Measurements from ENCODE around the gene CHST8.

- TF ChIP-seq, protein P1, sequence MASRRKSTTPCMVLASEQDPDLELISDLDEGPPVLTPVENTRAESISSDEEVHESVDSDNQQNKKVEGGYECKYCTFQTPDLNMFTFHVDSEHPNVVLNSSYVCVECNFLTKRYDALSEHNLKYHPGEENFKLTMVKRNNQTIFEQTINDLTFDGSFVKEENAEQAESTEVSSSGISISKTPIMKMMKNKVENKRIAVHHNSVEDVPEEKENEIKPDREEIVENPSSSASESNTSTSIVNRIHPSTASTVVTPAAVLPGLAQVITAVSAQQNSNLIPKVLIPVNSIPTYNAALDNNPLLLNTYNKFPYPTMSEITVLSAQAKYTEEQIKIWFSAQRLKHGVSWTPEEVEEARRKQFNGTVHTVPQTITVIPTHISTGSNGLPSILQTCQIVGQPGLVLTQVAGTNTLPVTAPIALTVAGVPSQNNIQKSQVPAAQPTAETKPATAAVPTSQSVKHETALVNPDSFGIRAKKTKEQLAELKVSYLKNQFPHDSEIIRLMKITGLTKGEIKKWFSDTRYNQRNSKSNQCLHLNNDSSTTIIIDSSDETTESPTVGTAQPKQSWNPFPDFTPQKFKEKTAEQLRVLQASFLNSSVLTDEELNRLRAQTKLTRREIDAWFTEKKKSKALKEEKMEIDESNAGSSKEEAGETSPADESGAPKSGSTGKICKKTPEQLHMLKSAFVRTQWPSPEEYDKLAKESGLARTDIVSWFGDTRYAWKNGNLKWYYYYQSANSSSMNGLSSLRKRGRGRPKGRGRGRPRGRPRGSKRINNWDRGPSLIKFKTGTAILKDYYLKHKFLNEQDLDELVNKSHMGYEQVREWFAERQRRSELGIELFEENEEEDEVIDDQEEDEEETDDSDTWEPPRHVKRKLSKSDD (CRISPR knock-in tag; IDR thresholded peaks at IDR 0.05; ENCODE audit: low read depth) = no peak
- no peak for TF ChIP-seq MYC (CRISPR knock-in tag; IDR thresholded peaks at IDR 0.05; ENCODE audit: borderline replicate concordance)
- TF ChIP-seq FOXP1 (IDR thresholded peaks at IDR 0.05) = no peak
- no peak for TF ChIP-seq FOXP1 (CRISPR knock-in tag; IDR thresholded peaks at IDR 0.05)
- TF ChIP-seq ZNF20 (CRISPR knock-in tag; IDR thresholded peaks at IDR 0.05) = no peak
- no peak for TF ChIP-seq ZNF124 (CRISPR knock-in tag; IDR thresholded peaks at IDR 0.05)
- TF ChIP-seq FOXJ3 (CRISPR knock-in tag; IDR thresholded peaks at IDR 0.05; ENCODE audit: borderline replicate concordance) = no peak
Observed at GRCh38 chr19:33770107-33770506, 148.4 kb downstream of the CHST8 start.

Data from HepG2 (cell line).